ENCODE results near the gene ENTPD6.
A peak's percentile ranks its signal among the peaks of the same experiment; 100 is the strongest.
"Not testable (repeated sequence)": the region's sequence is repeated elsewhere in the genome, so short reads cannot be mapped to it uniquely, and the experiment has no call there.

Gene ENTPD6

DNA sequence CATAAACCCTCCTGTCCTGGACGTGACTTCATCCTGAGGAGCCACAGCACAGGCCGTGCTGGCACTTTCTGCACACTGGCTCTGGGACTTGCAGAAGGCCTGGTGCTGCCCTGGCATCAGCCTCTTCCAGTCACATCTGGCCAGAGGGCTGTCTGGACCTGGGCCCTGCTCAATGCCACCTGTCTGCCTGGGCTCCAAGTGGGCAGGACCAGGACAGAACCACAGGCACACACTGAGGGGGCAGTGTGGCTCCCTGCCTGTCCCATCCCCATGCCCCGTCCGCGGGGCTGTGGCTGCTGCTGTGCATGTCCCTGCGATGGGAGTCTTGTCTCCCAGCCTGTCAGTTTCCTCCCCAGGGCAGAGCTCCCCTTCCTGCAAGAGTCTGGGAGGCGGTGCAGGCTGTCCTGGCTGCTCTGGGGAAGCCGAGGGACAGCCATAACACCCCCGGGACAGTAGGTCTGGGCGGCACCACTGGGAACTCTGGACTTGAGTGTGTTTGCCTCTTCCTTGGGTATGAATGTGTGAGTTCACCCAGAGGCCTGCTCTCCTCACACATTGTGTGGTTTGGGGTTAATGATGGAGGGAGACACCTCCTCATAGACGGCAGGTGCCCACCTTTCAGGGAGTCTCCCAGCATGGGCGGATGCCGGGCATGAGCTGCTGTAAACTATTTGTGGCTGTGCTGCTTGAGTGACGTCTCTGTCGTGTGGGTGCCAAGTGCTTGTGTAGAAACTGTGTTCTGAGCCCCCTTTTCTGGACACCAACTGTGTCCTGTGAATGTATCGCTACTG is 30.3 kb downstream of the ENTPD6 start:
- no peak for DNase-seq

DNA sequence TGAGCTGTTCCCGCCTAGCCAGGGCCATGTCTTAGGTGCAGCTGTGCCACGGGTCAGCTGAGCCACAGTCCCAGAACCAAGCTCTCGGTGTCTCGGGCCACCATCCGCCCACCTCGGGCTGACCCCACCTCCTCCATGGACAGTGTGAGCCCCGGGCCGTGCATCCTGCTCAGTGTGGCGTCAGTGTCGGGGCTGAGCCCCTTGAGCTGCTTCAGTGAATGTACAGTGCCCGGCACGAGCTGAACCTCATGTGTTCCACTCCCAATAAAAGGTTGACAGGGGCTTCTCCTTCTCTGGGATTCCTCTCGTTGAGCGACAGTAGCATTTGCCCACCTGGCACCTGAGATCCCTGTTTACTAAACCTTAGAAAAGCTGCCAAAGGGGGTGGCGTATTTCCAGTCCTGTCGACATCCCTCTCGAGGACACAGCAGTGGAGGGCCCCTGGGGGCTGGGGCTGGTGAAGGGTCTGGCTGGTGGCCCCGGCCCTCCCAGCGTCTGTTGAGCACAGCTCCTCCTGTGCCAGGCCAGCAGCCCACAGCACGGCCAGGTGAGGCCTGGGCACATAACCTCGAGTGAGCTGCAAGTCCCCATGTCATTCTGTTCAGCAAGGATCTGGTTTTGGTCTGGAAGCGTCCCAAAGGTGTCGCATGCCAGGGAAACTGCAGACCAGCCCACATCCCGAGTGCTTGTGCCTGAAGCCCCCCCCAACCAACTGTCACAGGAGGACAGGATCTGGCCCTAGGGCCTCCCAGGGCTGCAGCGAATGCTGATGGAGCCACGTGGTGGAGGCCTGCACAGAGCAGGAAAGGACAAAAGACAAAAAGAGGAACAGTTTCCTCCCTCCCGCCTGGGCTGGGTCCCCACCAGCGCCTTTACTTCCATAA is 31.2 kb downstream of the ENTPD6 start:
- DNase-seq: no peak

GRCh38 chr20:25227317-25227831 is 31.9 kb downstream of the ENTPD6 start:
- peak; percentile 53 for DNase-seq

DNA sequence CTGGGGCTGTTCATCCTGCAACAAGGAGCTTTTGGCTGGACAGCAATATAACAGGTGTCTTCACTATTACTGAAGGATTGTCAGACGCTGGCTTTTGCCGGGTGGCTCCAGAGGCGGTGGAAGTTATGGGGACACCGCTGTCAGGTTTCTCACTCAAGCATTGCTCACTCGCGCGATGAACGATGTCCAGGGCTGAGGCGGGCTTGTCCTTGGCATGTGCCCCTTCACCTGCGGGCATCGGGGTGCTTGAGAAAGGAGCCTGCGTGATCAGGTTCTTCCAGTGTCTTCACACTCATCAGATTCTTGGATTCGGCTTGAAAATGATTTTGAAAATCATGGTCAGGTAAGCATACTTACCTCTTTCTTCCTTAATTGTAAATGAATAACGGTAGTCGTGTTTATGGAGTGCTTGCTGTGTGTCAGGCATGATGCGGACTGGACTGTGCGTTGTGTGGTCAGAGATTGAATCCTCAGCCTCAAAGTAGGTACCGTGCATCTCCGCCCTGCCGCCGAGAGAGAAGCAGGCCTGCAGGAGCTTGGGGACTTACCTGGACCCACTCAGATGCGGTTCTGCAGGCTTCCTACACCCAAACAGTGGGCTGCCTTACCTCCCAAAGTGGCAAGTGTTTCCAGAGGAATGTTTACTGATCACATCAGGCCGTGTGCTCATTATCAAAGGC is 34.1 kb downstream of the ENTPD6 start:
- no peak for DNase-seq

GRCh38 chr20:25230166-25230831 is 34.8 kb downstream of the ENTPD6 start:
- DNase-seq: no peak

DNA sequence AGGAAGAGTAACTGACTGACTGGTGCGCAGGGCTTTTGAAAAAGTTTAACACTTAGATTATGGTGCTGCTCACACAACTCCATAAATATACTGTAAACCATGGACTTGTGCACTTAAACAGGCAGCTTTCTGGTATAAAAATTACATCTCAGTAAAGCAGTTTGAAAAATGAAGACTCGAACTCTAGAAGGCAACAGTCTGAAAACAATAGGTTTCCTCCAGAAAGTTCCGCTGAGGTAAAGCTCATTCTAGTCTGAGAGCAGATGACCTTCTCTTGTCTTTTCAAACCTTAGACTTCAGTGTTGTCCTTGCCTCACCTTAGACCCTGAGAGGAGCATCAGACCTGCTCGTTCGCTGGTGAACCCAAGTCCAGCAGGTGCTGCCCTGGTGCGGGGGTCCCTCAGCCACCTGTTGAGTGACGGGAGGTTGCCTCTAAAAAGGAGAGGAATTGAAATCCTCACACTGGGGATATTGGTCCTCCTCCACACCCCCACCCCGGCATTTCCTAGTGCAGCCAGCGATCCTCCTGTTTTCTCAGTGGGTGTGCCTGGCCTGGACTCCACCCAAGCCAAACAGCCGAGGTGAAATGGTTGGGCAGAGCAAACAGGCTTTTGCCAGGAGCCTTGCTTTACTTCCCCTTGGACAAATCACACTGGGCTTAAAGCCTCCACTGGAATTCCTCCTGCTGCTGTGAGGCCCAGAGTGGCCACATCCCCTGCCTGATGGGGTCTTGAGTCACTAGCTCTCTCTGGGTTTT is 37.7 kb downstream of the ENTPD6 start:
- no peak for DNase-seq

- DNase-seq: not testable (repeated sequence)
Observed at GRCh38 chr20:25234009-25234849, 38.7 kb downstream of the ENTPD6 start.

DNA sequence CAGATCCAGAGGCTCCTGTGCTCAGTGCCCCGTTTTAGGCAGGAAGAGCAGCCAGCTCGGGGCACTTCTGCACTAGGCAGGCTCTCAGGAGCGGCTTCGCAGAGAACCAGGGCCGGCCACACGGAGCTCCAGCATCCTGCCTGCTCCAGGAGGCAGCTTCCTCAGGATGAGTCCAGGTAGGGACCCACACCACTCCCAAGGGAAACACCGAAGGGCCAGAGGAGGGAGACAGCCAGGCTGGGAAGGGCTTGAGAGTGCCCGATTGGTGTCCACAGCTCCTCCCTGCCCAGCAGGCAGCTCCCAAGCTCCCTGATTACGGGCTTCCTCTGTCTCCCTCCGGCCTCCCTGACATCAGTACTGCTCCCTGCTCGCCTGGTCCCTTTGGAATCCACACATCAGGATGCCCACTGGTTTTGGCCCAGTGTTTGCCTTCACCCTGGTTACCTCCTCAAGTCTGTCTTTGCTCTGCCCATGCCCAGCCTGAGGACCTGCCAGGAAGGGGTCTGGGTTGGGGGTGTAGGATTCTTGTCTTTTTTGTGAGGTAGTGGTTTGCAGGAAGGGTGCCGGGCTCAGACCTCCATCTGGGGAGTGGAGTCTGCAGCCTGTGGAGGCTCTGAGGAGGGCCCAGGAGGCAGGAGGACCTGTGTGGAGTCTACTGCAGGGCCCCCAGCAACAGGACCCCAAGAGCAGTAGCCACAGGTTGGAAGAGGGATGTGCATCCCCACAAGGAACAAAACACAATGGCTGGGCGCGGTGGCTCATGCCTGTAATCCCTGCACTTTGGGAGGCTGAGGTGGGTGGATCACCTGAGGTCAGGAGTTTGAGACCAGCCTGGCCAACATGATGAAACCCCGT is 41.2 kb downstream of the ENTPD6 start:
- DNase-seq: no peak

DNA sequence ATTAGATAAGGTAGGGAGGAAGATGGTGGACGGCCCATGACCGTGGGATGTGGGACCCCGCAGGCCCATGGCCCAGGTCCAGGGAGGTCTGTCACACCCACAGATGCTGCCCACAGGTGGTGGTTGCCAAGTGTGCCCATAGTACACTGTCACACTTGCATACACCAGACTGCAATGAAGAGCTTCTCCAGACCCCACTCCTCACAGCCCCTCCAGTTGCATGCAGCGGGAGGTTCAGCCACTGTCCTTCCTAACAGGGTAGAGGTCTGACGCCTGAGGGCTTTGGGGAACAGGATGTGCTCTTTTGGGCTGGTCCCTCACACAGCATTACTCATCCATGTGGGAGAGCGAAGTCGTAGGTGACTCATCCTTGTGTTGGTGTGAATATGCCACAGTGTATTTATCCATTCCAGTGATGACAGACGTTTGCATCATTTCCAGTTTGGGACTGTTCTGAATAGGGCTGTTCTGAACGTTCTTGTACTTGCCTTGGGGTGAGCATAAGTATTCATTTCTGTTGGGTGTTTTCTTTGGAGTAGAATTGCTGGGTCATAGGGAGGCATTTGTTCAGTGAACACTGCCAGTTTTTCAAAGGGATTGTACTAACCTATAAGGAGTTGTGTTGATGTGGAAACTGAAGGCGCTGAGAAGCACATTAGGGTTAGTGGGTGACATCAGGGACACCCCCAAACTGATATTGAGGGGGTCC is 42.3 kb downstream of the ENTPD6 start:
- peak; percentile 43 for DNase-seq

GRCh38 chr20:25238319-25239037 is 43.0 kb downstream of the ENTPD6 start:
- no peak for DNase-seq

GRCh38 chr20:25239387-25240370 is 44.2 kb downstream of the ENTPD6 start:
- DNase-seq: no peak

- DNase-seq: not testable (repeated sequence)
Observed at GRCh38 chr20:25240851-25241658, 45.5 kb downstream of the ENTPD6 start.

- DNase-seq: not testable (repeated sequence)
Observed at GRCh38 chr20:25241659-25241955, 46.1 kb downstream of the ENTPD6 start.

DNA sequence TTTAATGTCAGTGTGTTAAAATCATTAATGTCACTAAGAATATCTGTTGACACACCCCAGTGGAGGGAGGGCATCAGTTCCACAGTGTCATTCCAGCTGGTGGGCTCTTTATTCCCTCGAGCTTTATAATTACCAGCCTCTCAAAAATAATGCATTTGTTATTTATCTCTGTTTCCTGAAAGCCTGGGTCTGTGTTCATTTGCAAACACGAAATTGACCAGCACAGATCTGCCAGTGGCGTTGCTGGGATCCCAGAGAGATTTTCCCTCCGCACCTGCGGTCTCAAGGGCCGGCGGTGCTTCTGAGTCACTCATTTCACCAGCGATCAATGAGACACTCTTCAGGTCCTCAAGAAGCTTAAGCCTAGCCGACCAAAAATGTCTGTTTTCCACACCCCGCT is 46.7 kb downstream of the ENTPD6 start:
- DNase-seq: no peak

GRCh38 chr20:25243416-25243979 is 48.0 kb downstream of the ENTPD6 start:
- DNase-seq: no peak

DNA sequence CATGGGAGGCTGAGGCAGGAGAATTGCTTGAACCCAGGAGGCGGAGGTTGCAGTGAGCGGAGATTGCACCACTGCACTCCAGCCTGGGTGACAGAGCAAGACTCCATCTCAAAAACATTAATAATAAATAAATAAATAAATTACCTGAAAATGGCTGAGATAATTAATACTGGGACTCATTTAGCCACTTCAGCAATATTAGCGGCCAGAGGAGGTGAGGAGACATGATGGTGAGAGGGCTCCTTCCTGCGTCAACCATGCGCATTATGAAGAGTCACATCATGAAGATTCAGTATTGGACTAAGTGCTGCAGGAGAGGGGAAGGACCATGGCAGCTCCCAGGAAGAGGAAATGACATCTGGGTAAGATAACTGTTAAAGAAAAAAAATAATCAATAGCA is 49.5 kb downstream of the ENTPD6 start:
- no peak for DNase-seq

All from hematopoietic multipotent progenitor cell treated with erythropoietin and hydrocortisone succinate and interleukin-3 and kit ligand, for 4 days (in vitro differentiated cells).